Measurements from ENCODE around the gene WDR93. TPM values are rescaled to one million over a fixed set of nuclear protein-coding genes. Genes with fewer than 3 reads are reported as not detected.
"Not testable (repeated sequence)": the region's sequence is repeated elsewhere in the genome, so short reads cannot be mapped to it uniquely, and the experiment has no call there.

Gene WDR93
- total and polyA plus RNA-seq, 8 donors, result 0.09 to 0.92 (median 0.15) TPM; not detected in 1

DNA sequence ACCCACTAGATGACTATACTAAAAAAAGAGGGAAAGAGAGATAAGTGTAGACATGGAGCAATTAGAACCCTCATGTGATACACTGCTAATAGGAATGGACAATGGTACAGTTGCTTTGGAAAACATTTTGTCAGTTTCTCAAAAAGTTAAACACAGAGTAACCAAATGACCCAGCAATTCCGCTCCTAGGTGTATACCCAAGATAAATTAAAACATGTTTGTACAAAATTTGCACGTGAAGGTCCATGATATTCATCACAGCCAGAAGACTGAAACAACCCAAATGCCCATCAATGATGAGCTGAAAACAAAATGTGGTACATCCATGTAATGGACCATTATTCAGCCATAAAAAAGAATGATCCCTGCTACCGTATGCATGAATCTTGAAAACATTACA lies 97.3 kb downstream of the WDR93 start:
- no peak for ATAC-seq
- Histone ChIP-seq H3K27me3 (no peaks in the 10 kb centered on the region), H3K4me1 (peaks cover 9 to 30% (median 16%) of the 10 kb centered on the region in 3 donors), H3K9me3 (no peaks in the 10 kb centered on the region), H3K4me3 (no peak overlapping the region), H3K36me3 (peaks cover 0 to 56% (median 33%) of the 10 kb centered on the region in 3 donors), H3K27ac (no peak overlapping the region)
- intact Hi-C loops (cut with DNase I), result no loop called here
- WGBS, 2 donors, result 75 to 81% methylated on average over 3 of the region's 3 CpGs
- FAIRE-seq, result no peak
- TF ChIP-seq, protein P1, sequence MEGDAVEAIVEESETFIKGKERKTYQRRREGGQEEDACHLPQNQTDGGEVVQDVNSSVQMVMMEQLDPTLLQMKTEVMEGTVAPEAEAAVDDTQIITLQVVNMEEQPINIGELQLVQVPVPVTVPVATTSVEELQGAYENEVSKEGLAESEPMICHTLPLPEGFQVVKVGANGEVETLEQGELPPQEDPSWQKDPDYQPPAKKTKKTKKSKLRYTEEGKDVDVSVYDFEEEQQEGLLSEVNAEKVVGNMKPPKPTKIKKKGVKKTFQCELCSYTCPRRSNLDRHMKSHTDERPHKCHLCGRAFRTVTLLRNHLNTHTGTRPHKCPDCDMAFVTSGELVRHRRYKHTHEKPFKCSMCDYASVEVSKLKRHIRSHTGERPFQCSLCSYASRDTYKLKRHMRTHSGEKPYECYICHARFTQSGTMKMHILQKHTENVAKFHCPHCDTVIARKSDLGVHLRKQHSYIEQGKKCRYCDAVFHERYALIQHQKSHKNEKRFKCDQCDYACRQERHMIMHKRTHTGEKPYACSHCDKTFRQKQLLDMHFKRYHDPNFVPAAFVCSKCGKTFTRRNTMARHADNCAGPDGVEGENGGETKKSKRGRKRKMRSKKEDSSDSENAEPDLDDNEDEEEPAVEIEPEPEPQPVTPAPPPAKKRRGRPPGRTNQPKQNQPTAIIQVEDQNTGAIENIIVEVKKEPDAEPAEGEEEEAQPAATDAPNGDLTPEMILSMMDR (IDR thresholded peaks at IDR 0.05), result no peak
- DNase-seq, result no peak

DNA sequence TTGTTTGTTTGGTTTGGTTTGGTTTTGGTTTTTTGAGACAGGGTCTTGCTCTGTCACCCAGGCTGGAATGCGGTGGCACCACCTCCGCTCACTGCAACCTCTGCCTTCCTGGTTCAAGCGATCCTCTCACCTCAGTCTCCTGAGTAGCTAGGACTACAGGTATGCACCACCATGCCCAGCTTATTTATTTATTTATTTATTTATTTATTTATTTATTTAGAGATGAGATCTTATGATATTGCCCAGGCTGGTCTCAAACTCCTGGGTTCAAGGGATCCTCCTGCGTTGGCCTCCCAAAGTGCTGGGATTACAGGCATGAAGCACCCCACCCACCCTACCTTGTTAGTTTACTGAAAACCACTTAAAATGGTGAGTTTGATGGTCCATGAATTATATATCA lies 98.0 kb downstream of the WDR93 start:
- FAIRE-seq, ATAC-seq, H3K27ac ChIP-seq: not testable (repeated sequence)

DNA sequence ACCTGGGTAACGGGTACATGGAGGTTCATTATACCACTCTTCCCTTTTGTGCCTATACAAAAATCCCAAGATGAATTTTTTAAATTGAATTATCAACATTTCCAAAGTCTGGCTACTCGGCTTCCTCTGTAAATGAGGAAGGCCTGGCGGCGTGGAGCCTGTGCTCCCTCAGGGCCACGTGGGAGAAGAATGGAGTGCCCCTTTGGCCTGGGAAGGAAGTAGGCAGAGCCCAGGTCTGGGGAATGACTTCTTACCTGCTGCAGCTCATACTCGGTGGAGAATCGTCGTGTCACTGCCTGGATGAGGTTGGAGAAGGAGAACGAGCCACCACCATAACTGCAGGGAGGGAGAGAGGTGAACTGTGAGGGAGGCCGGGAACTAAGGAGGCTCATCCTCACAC lies 99.6 kb downstream of the WDR93 start:
- ATAC-seq (no peak), FAIRE-seq (no peak), DNase-seq (peak in 1 of 6 donors; percentile 29)
- Histone ChIP-seq H3K27me3 (no peaks in the 10 kb centered on the region), H3K36me3 (peaks cover 0 to 58% (median 32%) of the 10 kb centered on the region in 3 donors), H3K4me1 (peaks cover 6 to 15% (median 13%) of the 10 kb centered on the region in 3 donors), H3K27ac (no peak overlapping the region), H3K9me3 (no peaks in the 10 kb centered on the region), H3K4me3 (no peak overlapping the region)
- intact Hi-C loops (cut with DNase I), result no loop called here
- TF ChIP-seq, protein P1 (IDR thresholded peaks at IDR 0.05), result no peak
- 78 to 81% methylated on average over 10 of the region's 10 CpGs for WGBS, 2 donors

More for the DNA sequence above, 98.0 kb downstream of the WDR93 start:
- H3K9me3 ChIP-seq; H3K27me3 ChIP-seq; H3K4me3 ChIP-seq; intact Hi-C loops (cut with DNase I); DNase-seq: not testable (repeated sequence)
- peaks cover 0 to 62% (median 36%) of the 10 kb centered on the region in 3 donors for H3K36me3 ChIP-seq
- peaks cover 9 to 26% (median 16%) of the 10 kb centered on the region in 3 donors for H3K4me1 ChIP-seq
- 95 to 98% methylated on average over 4 of the region's 4 CpGs for WGBS, 2 donors

DNA sequence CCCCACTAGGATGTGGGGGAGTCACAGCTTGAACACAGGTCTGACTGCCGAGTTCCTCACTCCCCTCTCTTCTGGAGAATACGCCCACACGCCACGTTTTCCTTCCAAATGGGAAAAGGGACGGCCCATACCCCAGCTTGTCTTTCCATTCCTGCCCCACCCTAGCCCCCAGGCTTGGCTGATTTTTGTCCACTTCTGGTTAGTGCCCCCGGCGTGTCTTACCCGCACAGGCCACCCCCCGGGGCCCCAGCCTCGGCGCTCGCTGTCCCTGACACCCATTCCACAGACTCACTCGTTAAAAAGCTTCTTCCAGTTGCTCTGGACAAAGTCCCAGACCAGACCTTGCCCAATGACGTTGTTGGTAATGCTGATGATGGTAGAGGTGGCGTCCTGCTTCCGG lies 100.0 kb downstream of the WDR93 start:
- H3K4me1 ChIP-seq, result peaks cover 10 to 15% (median 13%) of the 10 kb centered on the region in 3 donors
- H3K27me3 ChIP-seq, result no peaks in the 10 kb centered on the region
- no peak overlapping the region for H3K4me3 ChIP-seq
- H3K36me3 ChIP-seq, result peaks cover 0 to 58% (median 32%) of the 10 kb centered on the region in 3 donors
- intact Hi-C loops (cut with DNase I), result no loop called here
- TF ChIP-seq, protein P1 (IDR thresholded peaks at IDR 0.05), result no peak
- DNase-seq (peak in 2 of 6 donors; percentile 29 to 46), ATAC-seq (no peak), FAIRE-seq (no peak)
- no peaks in the 10 kb centered on the region for H3K9me3 ChIP-seq
- H3K27ac ChIP-seq, result no peak overlapping the region
- WGBS, 2 donors, result 83 to 88% methylated on average over 16 of the region's 16 CpGs

DNA sequence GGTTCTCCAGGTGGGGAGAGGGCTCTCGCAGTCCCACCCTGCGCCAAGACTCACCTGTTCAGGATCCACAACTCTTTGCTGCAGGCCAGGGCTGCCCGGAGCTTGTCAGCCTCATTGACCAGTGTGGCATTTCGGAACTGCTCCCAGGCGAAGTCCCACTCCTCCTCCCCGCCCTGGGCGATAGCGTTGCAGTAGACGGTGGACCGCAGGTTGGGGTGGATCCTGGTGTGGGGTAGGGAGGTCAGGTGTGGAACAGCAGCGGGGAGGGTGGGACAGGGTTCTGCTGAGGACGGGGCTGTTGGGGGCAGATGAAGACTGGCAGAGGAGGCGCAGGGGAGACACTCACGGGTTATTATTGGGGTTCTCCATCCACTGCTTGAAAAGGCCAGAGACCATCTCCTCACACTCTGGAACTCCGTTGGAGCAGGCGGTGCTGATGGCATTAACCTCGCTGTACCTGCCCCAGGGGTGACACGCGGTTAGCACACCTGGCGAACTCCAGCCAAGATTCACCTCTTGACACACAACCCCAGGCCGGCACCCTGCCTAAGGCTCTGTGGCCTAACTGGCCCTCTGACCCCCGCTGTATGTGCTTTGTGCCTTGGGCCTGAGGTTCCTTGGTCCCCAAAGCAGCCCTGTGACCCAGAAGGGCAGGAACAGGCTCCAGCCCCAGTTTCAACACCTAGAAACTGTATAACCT lies 101.6 kb downstream of the WDR93 start:
- Histone ChIP-seq H3K4me1 (peaks cover 6 to 9% (median 7%) of the 10 kb centered on the region in 3 donors), H3K4me3 (no peak overlapping the region), H3K27ac (no peak overlapping the region), H3K9me3 (no peaks in the 10 kb centered on the region), H3K27me3 (no peaks in the 10 kb centered on the region), H3K36me3 (peaks cover 0 to 64% (median 32%) of the 10 kb centered on the region in 3 donors)
- WGBS, 2 donors, result 91 to 94% methylated on average over 22 of the region's 22 CpGs
- DNase-seq (peak in 1 of 6 donors; percentile 32), FAIRE-seq (no peak), ATAC-seq (no peak)
- TF ChIP-seq, protein P1 (IDR thresholded peaks at IDR 0.05), result no peak
- intact Hi-C loops (cut with DNase I), result no loop called here

Other genes starting within 250 kb of the WDR93 start
- gene RHCG, start 194.2 kb upstream of the WDR93 start, total RNA-seq, result under 1 TPM; 0.12 to 0.92 (median 0.78) TPM
- gene RHCG, start 194.2 kb upstream of the WDR93 start, polyA plus RNA-seq, result under 1 TPM; 0.57 to 0.68 TPM
- under 1 TPM in 4 of 6 donors, not detected in 2; 0.03 to 0.18 (median 0.14) TPM for gene TICRR, start 115.3 kb upstream of the WDR93 start, total RNA-seq
- under 1 TPM in 1 of 2 donors, not detected in 1; 0.04 TPM for gene TICRR, start 115.3 kb upstream of the WDR93 start, polyA plus RNA-seq
- 1 to 10 TPM in 1 of 6 donors, under 1 TPM in 5; 0.43 to 1.5 (median 0.63) TPM for gene KIF7, start 35.3 kb upstream of the WDR93 start, total RNA-seq
- 1 to 10 TPM in 1 of 2 donors, under 1 TPM in 1; 0.66 to 1.3 TPM for gene KIF7, start 35.3 kb upstream of the WDR93 start, polyA plus RNA-seq
- gene PLIN1, start 11.4 kb upstream of the WDR93 start, total RNA-seq, result 10 to 100 TPM in 1 of 6 donors, 1 to 10 TPM in 2, under 1 TPM in 3; 0.47 to 21.2 (median 1.6) TPM
- 10 to 100 TPM in 1 of 2 donors, 1 to 10 TPM in 1; 4.1 to 19.0 TPM for gene PLIN1, start 11.4 kb upstream of the WDR93 start, polyA plus RNA-seq
- gene PEX11A, start 57 bp upstream of the WDR93 start, total RNA-seq, result 1 to 10 TPM; 4.8 to 6.5 (median 5.2) TPM
- gene PEX11A, start 57 bp upstream of the WDR93 start, polyA plus RNA-seq, result 10 to 100 TPM in 1 of 2 donors, 1 to 10 TPM in 1; 4.4 to 10.1 TPM
- gene MESP1, start 60.4 kb downstream of the WDR93 start, total RNA-seq, result 1 to 10 TPM; 1.5 to 4.0 (median 2.4) TPM
- 1 to 10 TPM; 1.1 to 2.1 TPM for gene MESP1, start 60.4 kb downstream of the WDR93 start, polyA plus RNA-seq
- under 1 TPM in 4 of 6 donors, not detected in 2; 0.16 to 0.46 (median 0.30) TPM for gene MESP2, start 85.5 kb downstream of the WDR93 start, total RNA-seq
- gene MESP2, start 85.5 kb downstream of the WDR93 start, polyA plus RNA-seq, result under 1 TPM in 1 of 2 donors, not detected in 1; 0.12 TPM
- 1,000 to 10,000 TPM in 2 of 6 donors, 100 to 1,000 TPM in 4; 401 to 1,207 (median 921) TPM for gene ANPEP, start 124.0 kb downstream of the WDR93 start, total RNA-seq
- 100 to 1,000 TPM; 388 to 524 TPM for gene ANPEP, start 124.0 kb downstream of the WDR93 start, polyA plus RNA-seq
- 10 to 100 TPM; 15.7 to 25.2 (median 21.2) TPM for gene AP3S2, start 203.2 kb downstream of the WDR93 start, total RNA-seq
- gene AP3S2, start 203.2 kb downstream of the WDR93 start, polyA plus RNA-seq, result 10 to 100 TPM; 11.0 to 16.6 TPM
- gene ARPIN, start 222.1 kb downstream of the WDR93 start, total RNA-seq, result 10 to 100 TPM; 26.2 to 49.8 (median 33.0) TPM
- gene ARPIN, start 222.1 kb downstream of the WDR93 start, polyA plus RNA-seq, result 10 to 100 TPM; 12.6 to 21.6 TPM